SK-N-SH treated with all-trans-retinoic acid at 6 μM for 48 hours (cell line): ENCODE data around the gene ZNF500.

Experiments used
- TOX ChIP-seq: fragments of 250-450 bp; sonication (Bioruptor Pico); IDR thresholded peaks from 2 replicates; pipeline ENCODE4 v1.8.0; 2021; ENCODE audit warnings: mild to moderate bottlenecking, moderate library complexity, borderline replicate concordance
- ZFP3 ChIP-seq: fragments of 250-450 bp; sonication (Bioruptor Pico); IDR thresholded peaks from 2 replicates; pipeline ENCODE4 v1.5.0; 2020; ENCODE audit warnings: mild to moderate bottlenecking, moderate library complexity
- ZNF8 ChIP-seq: fragments of 450-650 bp; formaldehyde crosslinking; IDR thresholded peaks from 2 replicates; pipeline ENCODE4 v1.5.0; 2020; ENCODE audit warnings: mild to moderate bottlenecking, moderate library complexity
- TF ChIP-seq, protein P1 (sequence below): fragments of 250-450 bp; sonication (Bioruptor Pico); IDR thresholded peaks from 2 replicates; pipeline ENCODE4 v1.5.1; 2020; ENCODE audit warnings: low read depth, mild to moderate bottlenecking, moderate library complexity

DNA sequence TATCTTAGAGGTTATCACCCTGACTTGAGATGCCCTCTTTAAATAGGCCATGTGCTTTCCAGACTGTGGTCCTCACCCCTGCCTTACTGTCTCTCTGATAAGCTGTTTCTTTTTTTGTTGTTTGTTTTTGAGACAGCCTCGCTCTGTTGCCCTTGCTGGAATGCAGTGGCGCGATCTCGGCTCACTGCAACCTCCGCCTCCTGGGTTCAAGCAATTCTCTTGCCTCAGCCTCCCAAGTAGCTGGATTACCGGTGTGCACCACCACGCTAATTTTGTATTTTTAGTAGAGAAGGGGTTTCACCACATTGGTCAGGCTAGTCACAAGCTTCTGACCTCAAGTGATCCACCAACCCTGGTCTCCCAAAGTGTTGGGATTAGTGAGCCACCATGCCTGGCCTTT, 21.9 kb upstream of the ZNF500 start:
- TF ChIP-seq TOX (CRISPR knock-in tag) (no peak), ZFP3 (CRISPR knock-in tag) (no peak), ZNF8 (CRISPR knock-in tag) (peak; percentile 32; the same call in 1 of the 2 replicates)
- TF ChIP-seq, protein P1, sequence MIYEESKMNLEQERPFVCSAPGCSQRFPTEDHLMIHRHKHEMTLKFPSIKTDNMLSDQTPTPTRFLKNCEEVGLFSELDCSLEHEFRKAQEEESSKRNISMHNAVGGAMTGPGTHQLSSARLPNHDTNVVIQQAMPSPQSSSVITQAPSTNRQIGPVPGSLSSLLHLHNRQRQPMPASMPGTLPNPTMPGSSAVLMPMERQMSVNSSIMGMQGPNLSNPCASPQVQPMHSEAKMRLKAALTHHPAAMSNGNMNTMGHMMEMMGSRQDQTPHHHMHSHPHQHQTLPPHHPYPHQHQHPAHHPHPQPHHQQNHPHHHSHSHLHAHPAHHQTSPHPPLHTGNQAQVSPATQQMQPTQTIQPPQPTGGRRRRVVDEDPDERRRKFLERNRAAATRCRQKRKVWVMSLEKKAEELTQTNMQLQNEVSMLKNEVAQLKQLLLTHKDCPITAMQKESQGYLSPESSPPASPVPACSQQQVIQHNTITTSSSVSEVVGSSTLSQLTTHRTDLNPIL (CRISPR knock-in tag) = no peak
